Mesenchymal stem cell (in vitro differentiated cells and primary cell): ENCODE results near the gene SNX24.

Experiments
- DNase-seq: peaks from one replicate; pipeline ENCODE4 v3.0.0-alpha.2; 2013
- H2AFZ ChIP-seq: one replicate; pipeline ENCODE4 v1.6.1; 2013; ENCODE audit warnings: low read depth, mild to moderate bottlenecking, control low read depth, inconsistent platforms, low read length, moderate library complexity
- H2AK5ac ChIP-seq: 2 replicates; pipeline ENCODE4 v1.6.1; 2013; ENCODE audit warnings: low read length, moderate library complexity, mild to moderate bottlenecking, inconsistent platforms; ENCODE audit not compliant: severe bottlenecking
- H2BK120ac ChIP-seq: one replicate; pipeline ENCODE4 v1.6.1; 2013; ENCODE audit warnings: low read depth, mild to moderate bottlenecking, inconsistent platforms, low read length, moderate library complexity
- H2BK12ac ChIP-seq, 2 experiments: one replicate each; pipeline ENCODE4 v1.6.1; 2013; ENCODE audit warnings: inconsistent platforms in 2 of 2, low read length in 2 of 2, mild to moderate bottlenecking in 2 of 2, moderate library complexity in 2 of 2, control low read depth in 1 of 2
- H2BK15ac ChIP-seq: one replicate; pipeline ENCODE4 v1.6.1; 2013; ENCODE audit warnings: mild to moderate bottlenecking, low read depth, inconsistent platforms; ENCODE audit not compliant: poor library complexity, severe bottlenecking
- H2BK5ac ChIP-seq: 2 replicates; pipeline ENCODE4 v1.6.1; 2013; ENCODE audit warnings: low read depth, mild to moderate bottlenecking, low read length, control low read depth, inconsistent platforms; ENCODE audit not compliant: poor library complexity, severe bottlenecking
- H3K14ac ChIP-seq, 2 experiments: one replicate each; pipeline ENCODE4 v1.6.1; 2013; ENCODE audit warnings: inconsistent platforms in 2 of 2, low read length in 2 of 2, control low read depth in 1 of 2, mild to moderate bottlenecking in 1 of 2, moderate library complexity in 1 of 2
- H3K18ac ChIP-seq, 2 experiments: one replicate each; pipeline ENCODE4 v1.6.1; 2013; ENCODE audit warnings: inconsistent platforms in 2 of 2, low read length in 2 of 2, control low read depth in 1 of 2, low read depth in 1 of 2, mild to moderate bottlenecking in 1 of 2
- H3K23ac ChIP-seq, 2 experiments: one replicate each; pipeline ENCODE4 v1.6.1; 2013; ENCODE audit warnings: inconsistent platforms in 2 of 2, low read length in 2 of 2, mild to moderate bottlenecking in 2 of 2, moderate library complexity in 2 of 2, control low read depth in 1 of 2
- H3K27ac ChIP-seq: 2 replicates; pipeline ENCODE4 v1.5.1; 2013; ENCODE audit warnings: mild to moderate bottlenecking, moderate library complexity, low read length, control low read depth, inconsistent platforms; ENCODE audit not compliant: poor library complexity, severe bottlenecking
- H3K27me3 ChIP-seq, 2 experiments: 2 replicates each; pipeline versions ENCODE4 v1.6.1 to v1.7.0; 2013; ENCODE audit warnings: low read length in 2 of 2, mild to moderate bottlenecking in 2 of 2, moderate library complexity in 2 of 2, control low read depth in 1 of 2, inconsistent platforms in 1 of 2; ENCODE audit not compliant: control insufficient read depth in 1 of 2, insufficient read depth in 1 of 2
- H3K36me3 ChIP-seq, 2 experiments: 2 replicates each; pipeline versions ENCODE4 v1.6.1 to v1.7.0; 2013; ENCODE audit warnings: low read length in 2 of 2, control low read depth in 1 of 2, inconsistent platforms in 1 of 2, low read depth in 1 of 2, mild to moderate bottlenecking in 1 of 2; ENCODE audit not compliant: insufficient read depth in 2 of 2, control insufficient read depth in 1 of 2
- H3K4ac ChIP-seq, 2 experiments: one replicate each; pipeline ENCODE4 v1.6.1; 2013; ENCODE audit warnings: inconsistent platforms in 2 of 2, low read length in 2 of 2, mild to moderate bottlenecking in 2 of 2, moderate library complexity in 2 of 2, control low read depth in 1 of 2, low read depth in 1 of 2
- H3K4me1 ChIP-seq: 2 replicates; pipeline ENCODE4 v1.6.1; 2013; ENCODE audit warnings: low read depth, low read length, control low read depth; ENCODE audit not compliant: control insufficient read depth, insufficient read depth
- H3K4me2 ChIP-seq: 2 replicates; pipeline ENCODE4 v1.6.1; 2013; ENCODE audit warnings: low read length, mild to moderate bottlenecking, inconsistent platforms; ENCODE audit not compliant: poor library complexity, severe bottlenecking
- H3K4me3 ChIP-seq, 2 experiments: 2 replicates each; pipeline versions ENCODE4 v1.5.1 to v1.7.0; 2013; ENCODE audit warnings: low read length in 2 of 2, mild to moderate bottlenecking in 2 of 2, control low read depth in 1 of 2, low read depth in 1 of 2; ENCODE audit not compliant: insufficient read depth in 1 of 2
- H3K79me1 ChIP-seq: replicated peaks from 2 replicates; pipeline ENCODE4 v1.6.1; 2013; ENCODE audit warnings: mild to moderate bottlenecking, control low read depth, low read length, inconsistent platforms; ENCODE audit not compliant: poor library complexity, severe bottlenecking
- H3K9ac ChIP-seq: 2 replicates; pipeline ENCODE4 v1.7.0; 2013; ENCODE audit warnings: mild to moderate bottlenecking, low read length, moderate library complexity
- H3K9me3 ChIP-seq: 2 replicates; pipeline ENCODE4 v1.7.0; 2013; ENCODE audit warnings: mild to moderate bottlenecking, low read length; ENCODE audit not compliant: control insufficient read depth
- H4K8ac ChIP-seq: one replicate; pipeline ENCODE4 v1.6.1; 2013; ENCODE audit warnings: inconsistent platforms, mild to moderate bottlenecking, low read length, moderate library complexity
- H4K91ac ChIP-seq: one replicate; pipeline ENCODE4 v1.6.1; 2013; ENCODE audit warnings: mild to moderate bottlenecking, low read length, inconsistent platforms
- WGBS: methylation state at CpG from one replicate; pipeline ENCODE4 v1.1.7; 2013; ENCODE audit warnings: mixed read lengths; 5-methylcytosine and 5-hydroxymethylcytosine counted together

SNX24 gene

DNA sequence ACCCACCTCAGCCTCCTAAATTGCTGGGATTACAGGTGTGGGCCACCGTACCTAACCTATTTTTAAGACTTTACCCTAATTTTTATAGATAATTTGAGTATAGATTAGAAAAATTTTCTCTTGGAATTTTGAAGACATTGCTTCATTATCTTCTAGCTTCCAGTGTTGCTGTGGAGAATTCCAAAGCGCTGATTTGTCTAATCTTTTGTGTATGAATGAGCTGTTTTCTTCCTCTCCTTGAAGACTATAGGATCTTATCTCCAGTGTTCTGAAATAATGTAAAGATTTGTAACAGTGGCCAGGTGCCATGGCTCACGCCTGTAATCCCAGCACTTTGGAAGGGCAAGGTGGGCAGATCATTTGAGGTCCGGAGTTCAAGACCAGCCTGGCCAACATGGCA, 5.7 kb upstream of the SNX24 start:
- DNase-seq: no peak
- Histone ChIP-seq H3K9me3 (no peaks in the 10 kb centered on the region), H3K9ac (no peak overlapping the region), H2AK5ac (no peak overlapping the region), H2BK120ac (no peak overlapping the region), H3K4me1 (no peaks in the 10 kb centered on the region), H4K8ac (no peak overlapping the region), H3K27ac (no peak overlapping the region), H3K18ac (no peak overlapping the region), H3K23ac (no peak overlapping the region), H3K14ac (no peak overlapping the region), H3K4ac (no peak overlapping the region), H3K4me3 (no peak overlapping the region), H3K79me1 (no peaks in the 10 kb centered on the region), H2AFZ (no peak overlapping the region), H2BK5ac (no peak overlapping the region), H3K27me3 (no peaks in the 10 kb centered on the region), H3K36me3 (no peaks in the 10 kb centered on the region), H2BK12ac (no peak overlapping the region), H2BK15ac (no peak overlapping the region), H4K91ac (no peak overlapping the region), H3K4me2 (no peak overlapping the region)
- WGBS: 95% methylated on average over 3 of the region's 4 CpGs

GRCh38 chr5:122842016-122842580, 3.3 kb upstream of the SNX24 start:
- DNase-seq: no peak
- H3K4me3 ChIP-seq: no peak overlapping the region
- no peaks in the 10 kb centered on the region for H3K9me3 ChIP-seq
- H3K36me3 ChIP-seq: no peaks in the 10 kb centered on the region
- no peak overlapping the region for H3K4ac ChIP-seq
- H4K91ac ChIP-seq: no peak overlapping the region
- no peak overlapping the region for H3K4me2 ChIP-seq
- H3K27me3 ChIP-seq: no peaks in the 10 kb centered on the region
- 100% methylated on average over 2 of the region's 6 CpGs for WGBS
- no peak overlapping the region for H2BK120ac ChIP-seq
- no peak overlapping the region for H2AK5ac ChIP-seq
- H3K14ac ChIP-seq: no peak overlapping the region
- no peak overlapping the region for H4K8ac ChIP-seq
- H3K79me1 ChIP-seq: no peaks in the 10 kb centered on the region
- no peak overlapping the region for H3K9ac ChIP-seq
- H3K23ac ChIP-seq: no peak overlapping the region
- H2BK12ac ChIP-seq: no peak overlapping the region
- H2AFZ ChIP-seq: no peak overlapping the region
- no peak overlapping the region for H3K18ac ChIP-seq
- H3K27ac ChIP-seq: no peak overlapping the region
- H3K4me1 ChIP-seq: no peaks in the 10 kb centered on the region
- H2BK5ac ChIP-seq: no peak overlapping the region
- no peak overlapping the region for H2BK15ac ChIP-seq

GRCh38 chr5:122844136-122844909, 1.1 kb upstream of the SNX24 start:
- H4K8ac ChIP-seq: no peak overlapping the region
- no peak overlapping the region for H4K91ac ChIP-seq
- H2BK120ac ChIP-seq: no peak overlapping the region
- no peaks in the 10 kb centered on the region for H3K9me3 ChIP-seq
- H3K4me3 ChIP-seq: peak overlapping the region in 1 of 2 experiments; percentile 88
- peak overlapping the region; percentile 94 for H3K9ac ChIP-seq
- H2BK5ac ChIP-seq: no peak overlapping the region
- no peak overlapping the region for H3K14ac ChIP-seq
- peak overlapping the region in 1 of 2 experiments; percentile 32 for H3K4ac ChIP-seq
- no peaks in the 10 kb centered on the region for H3K36me3 ChIP-seq
- DNase-seq: peak; percentile 29
- H3K27ac ChIP-seq: peak overlapping the region; percentile 87
- H2AK5ac ChIP-seq: no peak overlapping the region
- no peak overlapping the region for H3K18ac ChIP-seq
- peak overlapping the region; percentile 49 for H2AFZ ChIP-seq
- H2BK12ac ChIP-seq: peak overlapping the region in 1 of 2 experiments; percentile 76
- H2BK15ac ChIP-seq: no peak overlapping the region
- WGBS: 60% methylated on average over 19 of the region's 22 CpGs
- peak overlapping the region; percentile 86 for H3K4me2 ChIP-seq
- H3K23ac ChIP-seq: no peak overlapping the region
- H3K4me1 ChIP-seq: peaks cover 4% of the 10 kb centered on the region
- H3K27me3 ChIP-seq: no peaks in the 10 kb centered on the region
- peaks cover 6% of the 10 kb centered on the region for H3K79me1 ChIP-seq

DNA sequence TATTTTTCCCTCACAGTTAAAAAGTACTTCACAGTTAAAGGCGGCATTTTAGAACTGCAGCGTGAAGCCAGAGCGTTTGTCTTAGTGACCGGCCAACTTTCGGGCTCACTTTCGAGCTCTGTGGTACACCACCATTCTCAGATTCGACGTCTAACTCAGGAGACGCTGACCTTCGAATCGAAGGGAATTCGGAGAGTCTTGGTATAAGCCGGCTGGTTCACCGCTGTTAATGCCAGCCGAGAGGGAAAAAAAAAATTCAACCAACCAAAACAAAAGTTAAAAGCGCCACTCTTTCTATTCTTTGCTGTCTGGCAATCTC, 544 bp upstream of the SNX24 start:
- Histone ChIP-seq H3K23ac (no peak overlapping the region), H3K4me2 (peak overlapping the region; percentile 86), H2BK5ac (no peak overlapping the region), H3K79me1 (peaks cover 6% of the 10 kb centered on the region), H3K14ac (no peak overlapping the region), H3K27ac (peak overlapping the region; percentile 87), H2AFZ (peak overlapping the region; percentile 49), H4K8ac (peak overlapping the region; percentile 53), H3K36me3 (no peaks in the 10 kb centered on the region), H3K9ac (peak overlapping the region; percentile 94), H3K4ac (peak overlapping the region in 1 of 2 experiments; percentile 32), H2BK12ac (peak overlapping the region in 1 of 2 experiments; percentile 63), H2BK15ac (no peak overlapping the region), H3K4me3 (peak overlapping the region; percentile 88 to 96), H3K9me3 (no peaks in the 10 kb centered on the region), H3K4me1 (peaks cover 4% of the 10 kb centered on the region), H3K18ac (peak overlapping the region; percentile 57 to 98), H2BK120ac (no peak overlapping the region), H4K91ac (no peak overlapping the region), H2AK5ac (no peak overlapping the region), H3K27me3 (no peaks in the 10 kb centered on the region)
- WGBS: 17% methylated on average over 16 of the region's 16 CpGs
- DNase-seq: no peak
